GM12878 (cell line): ENCODE results near the gene CEP295NL. TPM values are rescaled to one million over a fixed set of nuclear protein-coding genes. Genes with fewer than 3 reads are reported as not detected.

Source experiments
- ATAC-seq: fragments of 200-7000 bp; cut with Tn5 transposase; 3 replicates; pipeline ENCODE4 v1.9.1; 2020; ENCODE audit warnings: mild to moderate bottlenecking, moderate library complexity
- BruUV-seq: library from RNA; stranded (reverse); fragments of 400-500 nt; replicated peaks from 2 replicates; lab custom pipeline; 2021; lab: Mats Ljungman, UMichigan
- CTCF ChIA-PET: fragments of 300-600 bp; sonication (Branson Sonifier 250); formaldehyde crosslinking; extraction: SDS; loops from one replicate; lab custom pipeline; 2021; ENCODE audit warnings: inconsistent platforms; lab: Yijun Ruan, JAX
- POLR2A ChIA-PET: fragments of 350-600 bp; formaldehyde crosslinking; extraction: SDS; loops from one replicate; lab custom pipeline; 2021; ENCODE audit warnings: inconsistent platforms; lab: Charles Lee
- RAD21 ChIA-PET: fragments of 300-600 bp; sonication (Branson Sonifier 250); formaldehyde crosslinking; loops from one replicate; lab custom pipeline; 2023; ENCODE audit warnings: antibody characterized with exemption; ENCODE audit not compliant: unreplicated experiment; lab: Charles Lee
- SMC1A ChIA-PET: fragments of 300-600 bp; sonication (Branson Sonifier 250); formaldehyde crosslinking; loops from one replicate; lab custom pipeline; 2023; ENCODE audit not compliant: unreplicated experiment, uncharacterized antibody; lab: Charles Lee
- DNase-seq: peaks from one replicate; pipeline ENCODE4 v3.0.0-alpha.2; 2011; ENCODE audit warnings: low read depth, low spot score
- FAIRE-seq: peaks from 3 replicates; lab custom pipeline; 2011; peaks lifted over from hg19 to GRCh38; lab: Jason Lieb, UNC
- H2AFZ ChIP-seq: 2 replicates; pipeline ENCODE4 v1.6.0; 2011; ENCODE audit warnings: low read depth, low read length, control low read depth; ENCODE audit not compliant: control insufficient read depth
- H3K27ac ChIP-seq: 2 replicates; pipeline ENCODE4 v1.5.1; 2011; ENCODE audit warnings: control low read depth; ENCODE audit not compliant: control insufficient read depth, insufficient read depth
- H3K27me3 ChIP-seq, 2 experiments: replicated peaks in 1 of 2; 2 replicates each; pipeline versions ENCODE4 v1.6.0 to v1.6.1; 2011; ENCODE audit warnings: low read length in 1 of 2; ENCODE audit not compliant: control insufficient read depth in 2 of 2, insufficient read depth in 2 of 2
- H3K36me3 ChIP-seq, 2 experiments: 2 replicates each; pipeline ENCODE4 v1.5.1; 2011; ENCODE audit warnings: low read length in 1 of 2; ENCODE audit not compliant: control insufficient read depth in 2 of 2, insufficient read depth in 2 of 2
- H3K4me1 ChIP-seq: 2 replicates; pipeline ENCODE4 v1.6.1; 2011; ENCODE audit warnings: mild to moderate bottlenecking, low read length, moderate library complexity, mixed read lengths; ENCODE audit not compliant: control insufficient read depth, insufficient read depth
- H3K4me2 ChIP-seq: 2 replicates; pipeline ENCODE4 v1.6.0; 2011; ENCODE audit warnings: control low read depth; ENCODE audit not compliant: control insufficient read depth, insufficient read depth
- H3K4me3 ChIP-seq: fragments of 200-600 bp; sonication (generic); 2 replicates; pipeline ENCODE4 v1.5.1; 2016
- H3K79me2 ChIP-seq: 2 replicates; pipeline ENCODE4 v1.6.0; 2011; ENCODE audit warnings: low read length; ENCODE audit not compliant: control insufficient read depth, insufficient read depth
- H3K9ac ChIP-seq: 2 replicates; pipeline ENCODE4 v1.8.0; 2011; ENCODE audit warnings: low read length, control low read depth, mixed read lengths; ENCODE audit not compliant: control insufficient read depth, insufficient read depth
- H3K9me3 ChIP-seq: replicated peaks from 3 replicates; pipeline ENCODE4 v1.5.1; 2011; ENCODE audit warnings: mild to moderate bottlenecking, low read length; ENCODE audit not compliant: control insufficient read depth, insufficient read depth
- H4K20me1 ChIP-seq: 2 replicates; pipeline ENCODE4 v1.6.0; 2011; ENCODE audit not compliant: control insufficient read depth, insufficient read depth
- BCLAF1 ChIP-seq: fragments of 450-650 bp; IDR thresholded peaks from 2 replicates; pipeline ENCODE4 v1.6.1; 2017; ENCODE audit warnings: antibody characterized with exemption, mild to moderate bottlenecking, moderate library complexity
- CBFB ChIP-seq: IDR thresholded peaks from 2 replicates; pipeline ENCODE4 v1.6.1; 2016; ENCODE audit warnings: antibody characterized with exemption, low read depth
- FOS ChIP-seq: IDR thresholded peaks from 3 replicates; pipeline ENCODE4 v1.6.1; 2011; ENCODE audit warnings: borderline replicate concordance; ENCODE audit not compliant: insufficient read length; ENCODE audit errors: extremely low read depth
- MLLT1 ChIP-seq: fragments of 450-650 bp; IDR thresholded peaks from 2 replicates; pipeline ENCODE4 v1.6.1; 2016; ENCODE audit warnings: mild to moderate bottlenecking
- POLR2AphosphoS5 ChIP-seq: IDR thresholded peaks from 2 replicates; pipeline ENCODE4 v1.6.1; 2011; ENCODE audit warnings: mild to moderate bottlenecking, low read length, inconsistent platforms
- RB1 ChIP-seq: fragments of 450-650 bp; formaldehyde crosslinking; IDR thresholded peaks from 2 replicates; pipeline ENCODE4 v1.6.1; 2017; ENCODE audit warnings: mild to moderate bottlenecking, borderline replicate concordance
- RCOR1 ChIP-seq: conservative IDR thresholded peaks from 2 replicates; pipeline ENCODE4 v1.6.1; 2012; ENCODE audit warnings: low read depth, low read length, improper control_type of control experiment
- RELA ChIP-seq: fragments of 450-650 bp; IDR thresholded peaks from 2 replicates; pipeline ENCODE4 v1.8.0; 2014; ENCODE audit warnings: borderline replicate concordance; ENCODE audit not compliant: partially characterized antibody
- SREBF1 ChIP-seq: IDR thresholded peaks from 2 replicates; pipeline ENCODE4 v1.6.1; 2012; ENCODE audit warnings: mild to moderate bottlenecking, low read length
- TCF7 ChIP-seq: IDR thresholded peaks from 2 replicates; pipeline ENCODE4 v1.6.1; 2014; ENCODE audit warnings: antibody characterized with exemption, borderline replicate concordance
- ZNF274 ChIP-seq: IDR thresholded peaks from one replicate; pipeline ENCODE4 v1.8.0; 2011; ENCODE audit not compliant: insufficient read length, insufficient read depth
- WGBS: methylation state at CpG from one replicate; pipeline ENCODE4 v1.1.6; 2016; ENCODE audit warnings: low lambda C conversion rate; ENCODE audit not compliant: insufficient replicate concordance, insufficient coverage; ENCODE audit errors: missing lambda C conversion rate; 5-methylcytosine and 5-hydroxymethylcytosine counted together
- in situ Hi-C: fragments of 300-500 bp; cut with MboI; formaldehyde crosslinking; loops from 9 replicates; pipeline ENCODE4 v1.14.3; 2018; ENCODE audit warnings: mixed read lengths
- intact Hi-C: fragments of 100-400 bp; cut with micrococcal nuclease; formaldehyde crosslinking; loops from one replicate; pipeline ENCODE4 v1.14.2; 2022; ENCODE audit not compliant: unreplicated experiment
- polyA plus RNA-seq, 11 experiments: library from polyadenylated mRNA; depleted of rRNA in 4 of 11; unstranded in 6 of 11; stranded (reverse) in 5 of 11; fragments of >200 nt; fragmentation: Nextera tagmentation in 4 of 11; fragmentation: Illumina TruSeq in 1 of 11; extraction: Ambion mirVana in 4 of 11; extraction: Trizol in 1 of 11; gene quantifications; 1 replicate in 1 of 11; 2 replicates in 10 of 11; pipeline versions ENCODE4 v1.2.1 to v1.2.3, GENCODE V29; 2011 to 2016; ENCODE audit warnings: inconsistent platforms in 2 of 11, missing spikeins in 2 of 11, low read depth in 1 of 11
- total RNA-seq, 4 experiments: library from RNA; depleted of rRNA in 3 of 4; stranded (reverse); fragments of >200 nt in 3 of 4; fragmentation: Illumina TruSeq in 1 of 4; extraction: Trizol in 1 of 4; gene quantifications; 2 replicates each; pipeline versions ENCODE4 v1.2.1 to v1.2.3, GENCODE V29; 2013 to 2021

The CEP295NL gene
- total and polyA plus RNA-seq, 10 of the 15 experiments (the other 5 are each of a cell fraction or from before 2014, with no cell fraction given) = not detected

- CTCF ChIA-PET = no interaction called here
- in situ Hi-C loops = no loop called here
These were observed 47.9 kb upstream of the CEP295NL start for GRCh38 chr17:78950870-78951269.

More at GRCh38 chr17:78950870-78951269, 47.9 kb upstream of the CEP295NL start:
- Histone ChIP-seq H2AFZ (no peak overlapping the region), H3K9ac (no peak overlapping the region), H3K79me2 (no peaks in the 10 kb centered on the region), H3K9me3 (peaks cover 10% of the 10 kb centered on the region; the same call in 2 of the 3 replicates), H4K20me1 (no peaks in the 10 kb centered on the region), H3K36me3 (no peaks in the 10 kb centered on the region), H3K4me2 (no peak overlapping the region), H3K27ac (no peak overlapping the region), H3K27me3 (peaks cover 0 to 1% of the 10 kb centered on the region in 2 experiments; a peak in 2 of 4 replicates), H3K4me3 (no peak overlapping the region), H3K4me1 (no peaks in the 10 kb centered on the region)
- SMC1A ChIA-PET = no interaction called here
- BruUV-seq = no TSS peak
- TF ChIP-seq MLLT1 (no peak), CBFB (no peak), RCOR1 (no peak), BCLAF1 (no peak), FOS (no peak), TCF7 (no peak), ZNF274 (no peak), RELA (no peak), RB1 (no peak), SREBF1 (no peak), POLR2AphosphoS5 (no peak)
- intact Hi-C loops = no loop called here
- WGBS = 17% methylated on average over 2 of the region's 2 CpGs
- RAD21 ChIA-PET = no interaction called here
- ATAC-seq = no peak
- FAIRE-seq = no peak
- DNase-seq = no peak
- POLR2A ChIA-PET = no interaction called here
